ENCODE results near the gene CDC42EP1.
A peak's percentile ranks its signal among the peaks of the same experiment; 100 is the strongest.
"Not testable (repeated sequence)": the region's sequence is repeated elsewhere in the genome, so short reads cannot be mapped to it uniquely, and the experiment has no call there.

Gene CDC42EP1

GRCh38 chr22:37546437-37547250 lies 13.6 kb upstream of the CDC42EP1 start:
- no peaks in the 10 kb centered on the region for H3K36me3 Mint-ChIP-seq
- H3K9me3 Mint-ChIP-seq (ENCODE audit: low read depth) = no peaks in the 10 kb centered on the region
- peaks cover 3% of the 10 kb centered on the region for H3K27me3 Mint-ChIP-seq
- H3K27ac Mint-ChIP-seq = no peak overlapping the region
- H3K4me3 Mint-ChIP-seq = no peak overlapping the region
- H3K4me1 Mint-ChIP-seq (ENCODE audit: low read depth) = peaks cover 10% of the 10 kb centered on the region

GRCh38 chr22:37547251-37547741 lies 13.0 kb upstream of the CDC42EP1 start:
- Mint-ChIP-seq H3K4me3 (no peak overlapping the region), H3K27me3 (peaks cover 3% of the 10 kb centered on the region), H3K36me3 (no peaks in the 10 kb centered on the region), H3K27ac (no peak overlapping the region), H3K9me3 (ENCODE audit: low read depth) (no peaks in the 10 kb centered on the region), H3K4me1 (ENCODE audit: low read depth) (peaks cover 5% of the 10 kb centered on the region)

GRCh38 chr22:37549704-37550059 lies 10.6 kb upstream of the CDC42EP1 start:
- no peak overlapping the region for H3K27ac Mint-ChIP-seq
- no peaks in the 10 kb centered on the region for H3K9me3 Mint-ChIP-seq (ENCODE audit: low read depth)
- no peaks in the 10 kb centered on the region for H3K27me3 Mint-ChIP-seq
- no peaks in the 10 kb centered on the region for H3K36me3 Mint-ChIP-seq
- no peak overlapping the region for H3K4me3 Mint-ChIP-seq
- peaks cover 5% of the 10 kb centered on the region for H3K4me1 Mint-ChIP-seq (ENCODE audit: low read depth)

GRCh38 chr22:37550921-37551320 lies 9.4 kb upstream of the CDC42EP1 start:
- not testable (repeated sequence) for H3K27ac Mint-ChIP-seq; H3K4me1 Mint-ChIP-seq (ENCODE audit: low read depth); H3K27me3 Mint-ChIP-seq; H3K4me3 Mint-ChIP-seq; H3K36me3 Mint-ChIP-seq; H3K9me3 Mint-ChIP-seq (ENCODE audit: low read depth)

- Mint-ChIP-seq H3K27ac (no peak overlapping the region), H3K9me3 (ENCODE audit: low read depth) (no peaks in the 10 kb centered on the region), H3K4me1 (ENCODE audit: low read depth) (peaks cover 2% of the 10 kb centered on the region), H3K27me3 (peaks cover 6% of the 10 kb centered on the region), H3K4me3 (no peak overlapping the region), H3K36me3 (no peaks in the 10 kb centered on the region)
Measured at GRCh38 chr22:37551981-37552380, 8.3 kb upstream of the CDC42EP1 start.

GRCh38 chr22:37552524-37553163 lies 7.6 kb upstream of the CDC42EP1 start:
- H3K4me1 Mint-ChIP-seq (ENCODE audit: low read depth) = peaks cover 2% of the 10 kb centered on the region
- no peak overlapping the region for H3K27ac Mint-ChIP-seq
- no peaks in the 10 kb centered on the region for H3K9me3 Mint-ChIP-seq (ENCODE audit: low read depth)
- peaks cover 8% of the 10 kb centered on the region for H3K27me3 Mint-ChIP-seq
- no peak overlapping the region for H3K4me3 Mint-ChIP-seq
- H3K36me3 Mint-ChIP-seq = no peaks in the 10 kb centered on the region

GRCh38 chr22:37553725-37554124 lies 6.6 kb upstream of the CDC42EP1 start:
- no peaks in the 10 kb centered on the region for H3K36me3 Mint-ChIP-seq
- peaks cover 2% of the 10 kb centered on the region for H3K4me1 Mint-ChIP-seq (ENCODE audit: low read depth)
- H3K4me3 Mint-ChIP-seq = no peak overlapping the region
- no peak overlapping the region for H3K27ac Mint-ChIP-seq
- H3K9me3 Mint-ChIP-seq (ENCODE audit: low read depth) = no peaks in the 10 kb centered on the region
- peaks cover 10% of the 10 kb centered on the region for H3K27me3 Mint-ChIP-seq

GRCh38 chr22:37555029-37555428 lies 5.3 kb upstream of the CDC42EP1 start:
- Mint-ChIP-seq H3K4me1 (ENCODE audit: low read depth) (peaks cover 4% of the 10 kb centered on the region), H3K36me3 (no peaks in the 10 kb centered on the region), H3K27ac (no peak overlapping the region), H3K4me3 (no peak overlapping the region), H3K9me3 (ENCODE audit: low read depth) (no peaks in the 10 kb centered on the region), H3K27me3 (peaks cover 10% of the 10 kb centered on the region)

- peaks cover 10% of the 10 kb centered on the region for H3K27me3 Mint-ChIP-seq
- H3K4me3 Mint-ChIP-seq = no peak overlapping the region
- H3K36me3 Mint-ChIP-seq = no peaks in the 10 kb centered on the region
- H3K4me1 Mint-ChIP-seq (ENCODE audit: low read depth) = peaks cover 7% of the 10 kb centered on the region
- no peak overlapping the region for H3K27ac Mint-ChIP-seq
- H3K9me3 Mint-ChIP-seq (ENCODE audit: low read depth) = no peaks in the 10 kb centered on the region
Measured at GRCh38 chr22:37556710-37557109, 3.6 kb upstream of the CDC42EP1 start.

- H3K36me3 Mint-ChIP-seq = no peaks in the 10 kb centered on the region
- no peaks in the 10 kb centered on the region for H3K9me3 Mint-ChIP-seq (ENCODE audit: low read depth)
- peaks cover 15% of the 10 kb centered on the region for H3K27me3 Mint-ChIP-seq
- peaks cover 14% of the 10 kb centered on the region for H3K4me1 Mint-ChIP-seq (ENCODE audit: low read depth)
- H3K4me3 Mint-ChIP-seq = no peak overlapping the region
- no peak overlapping the region for H3K27ac Mint-ChIP-seq
Measured at GRCh38 chr22:37557321-37558001, 2.8 kb upstream of the CDC42EP1 start.

- Mint-ChIP-seq H3K4me3 (no peak overlapping the region), H3K9me3 (ENCODE audit: low read depth) (no peaks in the 10 kb centered on the region), H3K4me1 (ENCODE audit: low read depth) (peaks cover 19% of the 10 kb centered on the region), H3K27me3 (peaks cover 20% of the 10 kb centered on the region), H3K36me3 (no peaks in the 10 kb centered on the region), H3K27ac (no peak overlapping the region)
Measured at GRCh38 chr22:37558815-37559214, 1.5 kb upstream of the CDC42EP1 start.

- Mint-ChIP-seq H3K36me3 (no peaks in the 10 kb centered on the region), H3K27me3 (peaks cover 20% of the 10 kb centered on the region), H3K4me3 (peak overlapping the region; percentile 53)
Measured at GRCh38 chr22:37559521-37559900, 769 bp upstream of the CDC42EP1 start.

GRCh38 chr22:37560608-37561211 lies 430 bp downstream of the CDC42EP1 start:
- peak overlapping the region; percentile 81 for H3K4me3 Mint-ChIP-seq
- no peaks in the 10 kb centered on the region for H3K36me3 Mint-ChIP-seq
- H3K4me1 Mint-ChIP-seq (ENCODE audit: low read depth) = peaks cover 19% of the 10 kb centered on the region
- no peaks in the 10 kb centered on the region for H3K9me3 Mint-ChIP-seq (ENCODE audit: low read depth)
- no peak overlapping the region for H3K27ac Mint-ChIP-seq
- H3K27me3 Mint-ChIP-seq = peaks cover 18% of the 10 kb centered on the region

More at GRCh38 chr22:37559521-37559900, 769 bp upstream of the CDC42EP1 start:
- H3K9me3 Mint-ChIP-seq (ENCODE audit: low read depth) = no peaks in the 10 kb centered on the region
- H3K4me1 Mint-ChIP-seq (ENCODE audit: low read depth) = peaks cover 19% of the 10 kb centered on the region
- no peak overlapping the region for H3K27ac Mint-ChIP-seq

GRCh38 chr22:37561212-37562048 lies 1.1 kb downstream of the CDC42EP1 start:
- H3K27me3 Mint-ChIP-seq = peaks cover 18% of the 10 kb centered on the region
- no peaks in the 10 kb centered on the region for H3K36me3 Mint-ChIP-seq
- H3K9me3 Mint-ChIP-seq (ENCODE audit: low read depth) = no peaks in the 10 kb centered on the region
- peak overlapping the region; percentile 81 for H3K4me3 Mint-ChIP-seq
- peaks cover 21% of the 10 kb centered on the region for H3K4me1 Mint-ChIP-seq (ENCODE audit: low read depth)
- peak overlapping the region; percentile 64 for H3K27ac Mint-ChIP-seq
